HG03520 (cell line): ENCODE data around the gene WNT8A.

Experiments
- ATAC-seq: cut with Tn5 transposase; IDR thresholded peaks from one replicate; pipeline ENCODE4 v1.9.1; 2021; ENCODE audit warnings: mild to moderate bottlenecking, moderate library complexity; ENCODE audit not compliant: unreplicated experiment

The WNT8A gene

GRCh38 chr5:138082033-138082432 lies 1.8 kb upstream of the WNT8A start:
- no peak for ATAC-seq

GRCh38 chr5:138091685-138092084 lies 7.9 kb downstream of the WNT8A start:
- ATAC-seq: no peak

GRCh38 chr5:138092301-138092700 lies 8.5 kb downstream of the WNT8A start:
- no peak for ATAC-seq

- no peak for ATAC-seq
These were observed 9.2 kb downstream of the WNT8A start for GRCh38 chr5:138093036-138093435.

- no peak for ATAC-seq
These were observed 11.5 kb downstream of the WNT8A start for GRCh38 chr5:138095100-138095907.

- ATAC-seq: no peak
These were observed 12.5 kb downstream of the WNT8A start for GRCh38 chr5:138096363-138096762.

GRCh38 chr5:138096997-138097828 lies 13.4 kb downstream of the WNT8A start:
- ATAC-seq: no peak

- no peak for ATAC-seq
These were observed 18.9 kb downstream of the WNT8A start for GRCh38 chr5:138102454-138103318.

GRCh38 chr5:138103319-138103637 lies 19.4 kb downstream of the WNT8A start:
- no peak for ATAC-seq

- no peak for ATAC-seq
These were observed 21.9 kb downstream of the WNT8A start for GRCh38 chr5:138105709-138106108.

- no peak for ATAC-seq
These were observed 23.4 kb downstream of the WNT8A start for GRCh38 chr5:138107213-138107612.

- ATAC-seq: no peak
These were observed 25.8 kb downstream of the WNT8A start for GRCh38 chr5:138109463-138110265.

- no peak for ATAC-seq
These were observed 26.6 kb downstream of the WNT8A start for GRCh38 chr5:138110266-138110963.

GRCh38 chr5:138111181-138111580 lies 27.3 kb downstream of the WNT8A start:
- ATAC-seq: no peak

- ATAC-seq: no peak
These were observed 28.1 kb downstream of the WNT8A start for GRCh38 chr5:138111937-138112336.

GRCh38 chr5:138115254-138115653 lies 31.4 kb downstream of the WNT8A start:
- ATAC-seq: no peak

GRCh38 chr5:138128334-138128733 lies 44.5 kb downstream of the WNT8A start:
- ATAC-seq: no peak

GRCh38 chr5:138129347-138129746 lies 45.5 kb downstream of the WNT8A start:
- ATAC-seq: no peak

- ATAC-seq: no peak
These were observed 48.7 kb downstream of the WNT8A start for GRCh38 chr5:138132543-138132942.
